Activated naive CD8-positive, alpha-beta T cell treated with anti-CD3 and anti-CD28 coated beads, Interleukin-2, amount 50 U/mL, for 24 hours (primary cell): Measurements from ENCODE around the gene CCDC110.

ENCODE experiments used
- ATAC-seq: fragments of 150-1000 bp; cut with Tn5 transposase; one replicate; pipeline ENCODE4 v1.10.0; 2021
- DNase-seq: peaks from one replicate; pipeline ENCODE4 v3.0.0; 2021
- H3K27ac Mint-ChIP-seq: one replicate; pipeline ENCODE4 v1.8.0; 2021; ENCODE audit warnings: mild to moderate bottlenecking, mixed read lengths
- H3K27me3 Mint-ChIP-seq: one replicate; pipeline ENCODE4 v1.8.0; 2021; ENCODE audit warnings: mixed read lengths
- H3K36me3 Mint-ChIP-seq: one replicate; pipeline ENCODE4 v1.8.0; 2021; ENCODE audit warnings: low read depth, mixed read lengths
- H3K4me1 Mint-ChIP-seq: one replicate; pipeline ENCODE4 v1.8.0; 2021; ENCODE audit warnings: mixed read lengths
- H3K4me3 Mint-ChIP-seq: one replicate; pipeline ENCODE4 v1.8.0; 2021; ENCODE audit warnings: mild to moderate bottlenecking, moderate library complexity, mixed read lengths
- H3K9me3 Mint-ChIP-seq: one replicate; pipeline ENCODE4 v1.8.0; 2021; ENCODE audit warnings: mixed read lengths

The CCDC110 gene

GRCh38 chr4:185416955-185417354 lies 54.6 kb downstream of the CCDC110 start:
- Mint-ChIP-seq H3K9me3 (no peaks in the 10 kb centered on the region), H3K27ac (no peak overlapping the region), H3K27me3 (no peaks in the 10 kb centered on the region), H3K4me1 (peaks cover 6% of the 10 kb centered on the region), H3K36me3 (peaks cover 28% of the 10 kb centered on the region), H3K4me3 (no peak overlapping the region)
- no peak for DNase-seq
- no peak for ATAC-seq

GRCh38 chr4:185412412-185412811 lies 59.1 kb downstream of the CCDC110 start:
- Mint-ChIP-seq H3K9me3 (no peaks in the 10 kb centered on the region), H3K4me3 (no peak overlapping the region), H3K27me3 (no peaks in the 10 kb centered on the region), H3K36me3 (peaks cover 29% of the 10 kb centered on the region), H3K27ac (no peak overlapping the region), H3K4me1 (no peaks in the 10 kb centered on the region)
- DNase-seq (no peak), ATAC-seq (no peak)

GRCh38 chr4:185411849-185412248 lies 59.7 kb downstream of the CCDC110 start:
- H3K27ac Mint-ChIP-seq: no peak overlapping the region
- no peak overlapping the region for H3K4me3 Mint-ChIP-seq
- no peaks in the 10 kb centered on the region for H3K9me3 Mint-ChIP-seq
- H3K36me3 Mint-ChIP-seq: peaks cover 25% of the 10 kb centered on the region
- ATAC-seq: no peak
- no peaks in the 10 kb centered on the region for H3K27me3 Mint-ChIP-seq
- H3K4me1 Mint-ChIP-seq: no peaks in the 10 kb centered on the region
- DNase-seq: no peak

GRCh38 chr4:185408432-185408831 lies 63.1 kb downstream of the CCDC110 start:
- Mint-ChIP-seq H3K36me3 (peaks cover 24% of the 10 kb centered on the region), H3K9me3 (no peaks in the 10 kb centered on the region), H3K4me3 (no peak overlapping the region), H3K4me1 (no peaks in the 10 kb centered on the region), H3K27me3 (no peaks in the 10 kb centered on the region), H3K27ac (no peak overlapping the region)
- ATAC-seq (no peak), DNase-seq (no peak)

- peaks cover 23% of the 10 kb centered on the region for H3K36me3 Mint-ChIP-seq
These were observed 66.1 kb downstream of the CCDC110 start for GRCh38 chr4:185405296-185405999.

GRCh38 chr4:185404031-185404430 lies 67.5 kb downstream of the CCDC110 start:
- no peak overlapping the region for H3K27ac Mint-ChIP-seq
- H3K27me3 Mint-ChIP-seq: no peaks in the 10 kb centered on the region
- no peak overlapping the region for H3K4me3 Mint-ChIP-seq
- no peak for DNase-seq
- H3K36me3 Mint-ChIP-seq: peaks cover 22% of the 10 kb centered on the region
- H3K4me1 Mint-ChIP-seq: no peaks in the 10 kb centered on the region
- no peak for ATAC-seq
- no peaks in the 10 kb centered on the region for H3K9me3 Mint-ChIP-seq

More at GRCh38 chr4:185405296-185405999, 66.1 kb downstream of the CCDC110 start:
- H3K27me3 Mint-ChIP-seq: no peaks in the 10 kb centered on the region
- ATAC-seq (no peak), DNase-seq (no peak)
- no peak overlapping the region for H3K27ac Mint-ChIP-seq
- H3K4me1 Mint-ChIP-seq: no peaks in the 10 kb centered on the region
- H3K4me3 Mint-ChIP-seq: no peak overlapping the region
- no peaks in the 10 kb centered on the region for H3K9me3 Mint-ChIP-seq

- no peaks in the 10 kb centered on the region for H3K9me3 Mint-ChIP-seq
- no peaks in the 10 kb centered on the region for H3K27me3 Mint-ChIP-seq
- peaks cover 26% of the 10 kb centered on the region for H3K4me1 Mint-ChIP-seq
- H3K4me3 Mint-ChIP-seq: no peak overlapping the region
- ATAC-seq: no peak
- DNase-seq: no peak
- peaks cover 18% of the 10 kb centered on the region for H3K36me3 Mint-ChIP-seq
- H3K27ac Mint-ChIP-seq: no peak overlapping the region
These were observed 72.1 kb downstream of the CCDC110 start for GRCh38 chr4:185399466-185399865.

GRCh38 chr4:185398618-185399017 lies 72.9 kb downstream of the CCDC110 start:
- Mint-ChIP-seq H3K4me1 (peaks cover 33% of the 10 kb centered on the region), H3K4me3 (no peak overlapping the region), H3K9me3 (no peaks in the 10 kb centered on the region), H3K36me3 (peaks cover 18% of the 10 kb centered on the region), H3K27ac (no peak overlapping the region), H3K27me3 (no peaks in the 10 kb centered on the region)
- no peak for DNase-seq
- ATAC-seq: no peak

GRCh38 chr4:185396724-185397385 lies 74.7 kb downstream of the CCDC110 start, which contains the start of gene ANKRD37:
TSS of gene ANKRD37 (plus strand) at chr4:185396841. CDS start at chr4:185396924, 83 bp downstream.
- Mint-ChIP-seq H3K27ac (peak within 1 kb of the TSS; percentile 97), H3K36me3 (peaks cover 16% of the 10 kb centered on the region), H3K9me3 (no peaks in the 10 kb centered on the region), H3K4me1 (peaks cover 41% of the 10 kb centered on the region), H3K4me3 (peak within 1 kb of the TSS; percentile 91), H3K27me3 (no peaks in the 10 kb centered on the region)
- ATAC-seq (no peak), DNase-seq (no peak)

- Mint-ChIP-seq H3K27me3 (no peaks in the 10 kb centered on the region), H3K36me3 (peaks cover 16% of the 10 kb centered on the region), H3K4me3 (peak overlapping the region; percentile 91), H3K9me3 (no peaks in the 10 kb centered on the region), H3K4me1 (peaks cover 41% of the 10 kb centered on the region), H3K27ac (peak overlapping the region; percentile 97)
- ATAC-seq (peak; percentile 85), DNase-seq (peak; percentile 96)
These were observed 75.4 kb downstream of the CCDC110 start for GRCh38 chr4:185395956-185396723.

- no peak for ATAC-seq
- Mint-ChIP-seq H3K27me3 (no peaks in the 10 kb centered on the region), H3K4me3 (peak within 1 kb of the TSS; percentile 91), H3K27ac (peak within 1 kb of the TSS; percentile 97), H3K4me1 (peaks cover 41% of the 10 kb centered on the region), H3K36me3 (peaks cover 14% of the 10 kb centered on the region), H3K9me3 (no peaks in the 10 kb centered on the region)
- no peak for DNase-seq
These were observed 76.1 kb downstream of the CCDC110 start, which contains the start of gene LRP2BP for GRCh38 chr4:185395238-185395955. TSS of gene LRP2BP (minus strand) at chr4:185395924. CDS start at chr4:185378186, 17,738 bp downstream.
